Activated CD8-positive, alpha-beta memory T cell treated with anti-CD3 and anti-CD28 coated beads for 24 hours (primary cell): ENCODE measurements around the gene SHH.

Experiments used
- DNase-seq: peaks from one replicate; pipeline ENCODE4 v3.0.0-alpha.2; 2020

SHH gene

DNA sequence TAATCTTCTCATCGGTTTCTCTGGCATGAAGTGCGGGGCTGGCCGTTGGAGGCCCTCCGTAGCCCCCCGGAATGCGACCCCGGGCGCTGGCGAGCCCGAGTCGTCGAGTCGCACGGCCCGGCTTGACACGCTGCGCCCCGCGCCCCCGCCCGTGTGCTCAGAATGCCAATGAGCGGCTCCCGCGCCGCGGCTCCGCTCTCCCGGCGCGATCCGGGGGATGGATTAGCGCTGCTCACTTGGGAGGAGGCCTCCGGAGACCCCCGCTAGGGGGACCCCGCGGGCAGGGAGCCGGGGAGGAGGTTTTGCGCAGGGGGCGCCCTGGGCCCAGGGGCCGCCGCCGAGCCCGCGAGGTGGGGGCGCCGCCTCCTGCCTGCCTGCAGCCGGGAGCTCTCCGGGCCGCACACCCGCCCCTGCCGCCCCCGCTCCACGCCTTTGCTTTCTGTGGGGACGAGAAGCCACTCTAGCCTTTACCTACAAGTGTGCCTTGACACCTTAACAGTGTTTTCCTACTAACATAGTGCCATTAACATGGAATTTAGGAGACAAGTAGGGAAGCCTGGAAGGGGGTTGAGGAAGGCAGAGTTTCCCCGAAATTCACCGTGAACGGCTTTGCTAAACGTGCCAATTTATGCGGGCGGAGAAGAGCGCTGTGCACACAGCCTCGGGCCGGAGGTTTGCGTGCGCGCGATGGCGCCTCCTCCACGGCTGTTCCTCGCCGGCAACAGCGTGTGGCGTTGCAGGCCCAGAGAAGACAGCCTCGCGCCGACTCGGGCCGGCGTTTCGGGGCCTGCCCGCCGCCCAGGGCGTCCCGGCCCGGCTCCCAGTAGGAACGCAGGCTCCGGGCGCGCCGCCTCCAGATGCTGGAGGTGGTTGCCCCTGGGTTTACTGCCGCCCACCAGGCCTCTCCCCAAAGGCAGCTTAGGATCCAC lies 7.1 kb downstream of the SHH start:
- peak; percentile 83 for DNase-seq

GRCh38 chr7:155804431-155804831 lies 7.8 kb downstream of the SHH start:
- DNase-seq = no peak

DNA sequence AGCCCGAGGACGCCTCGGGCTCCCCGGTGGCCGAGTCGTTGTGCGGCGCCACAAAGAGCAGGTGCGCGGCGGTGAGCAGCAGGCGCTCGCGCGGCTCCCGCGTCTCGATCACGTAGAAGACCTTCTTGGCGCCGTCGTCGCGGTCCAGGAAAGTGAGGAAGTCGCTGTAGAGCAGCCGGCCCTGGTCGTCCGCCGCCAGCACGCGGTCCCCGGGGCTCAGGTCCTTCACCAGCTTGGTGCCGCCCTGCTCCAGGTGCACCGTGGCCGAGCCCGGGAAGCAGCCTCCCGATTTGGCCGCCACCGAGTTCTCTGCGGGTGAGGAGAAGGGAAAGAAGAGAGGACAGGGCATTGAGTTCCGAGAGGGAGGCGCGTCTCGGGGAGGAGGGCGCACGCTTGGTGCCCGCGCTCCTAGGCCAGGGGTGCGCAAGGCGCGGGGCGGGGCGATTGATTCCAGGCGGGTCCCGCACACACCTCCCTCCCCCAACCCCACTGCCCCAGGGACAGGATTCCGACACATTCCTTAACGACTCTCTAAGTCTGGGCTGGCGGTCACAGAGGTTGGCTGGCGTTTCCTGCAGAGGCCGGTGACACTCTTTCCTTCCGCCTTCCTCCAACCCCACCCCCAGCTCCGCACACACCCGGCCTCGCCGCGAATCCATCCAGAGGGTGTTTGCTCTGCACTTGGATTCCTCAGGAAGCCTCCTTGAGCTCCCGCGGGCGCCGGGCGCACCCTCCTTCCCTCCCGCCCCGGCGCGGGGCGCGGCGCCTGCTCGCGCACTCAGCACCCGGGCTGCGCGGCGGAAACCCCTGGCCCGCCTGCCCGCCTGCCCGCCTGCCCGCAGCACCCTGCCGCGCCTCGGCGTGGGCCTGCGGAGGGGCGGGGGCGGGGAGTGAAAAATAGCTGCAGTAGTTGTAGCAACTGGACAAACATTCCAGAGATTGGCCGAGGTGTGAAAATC lies 8.6 kb downstream of the SHH start:
- DNase-seq = no peak

GRCh38 chr7:155802906-155803417 lies 9.3 kb downstream of the SHH start:
- no peak for DNase-seq

- DNase-seq = no peak
Observed at GRCh38 chr7:155802291-155802690, 10.0 kb downstream of the SHH start.

DNA sequence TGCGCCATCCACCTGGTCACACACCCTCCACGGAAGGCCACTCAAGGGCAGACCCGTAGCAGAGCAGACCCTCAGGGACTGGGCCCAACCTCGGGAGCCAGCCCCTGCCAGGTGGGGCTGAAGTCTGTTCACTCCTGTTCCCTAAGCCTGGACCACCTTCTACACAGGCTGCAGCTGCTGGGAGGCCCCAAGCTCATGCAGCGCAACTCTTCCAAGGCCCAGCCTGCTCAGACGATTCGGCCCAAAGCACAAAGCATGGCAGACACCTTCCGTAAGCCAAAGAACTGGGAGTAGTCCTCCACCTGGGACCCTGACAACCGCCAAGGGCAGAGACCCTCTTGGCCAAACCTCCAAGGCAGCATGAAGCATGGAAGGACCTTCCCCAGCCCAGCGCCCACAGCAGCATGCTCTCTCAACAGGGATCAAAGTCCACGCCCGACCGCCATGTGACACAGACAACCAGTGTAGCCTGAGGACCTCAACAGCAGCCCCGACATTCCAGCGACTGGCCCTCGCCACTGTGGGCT lies 11.5 kb downstream of the SHH start:
- DNase-seq = no peak

DNA sequence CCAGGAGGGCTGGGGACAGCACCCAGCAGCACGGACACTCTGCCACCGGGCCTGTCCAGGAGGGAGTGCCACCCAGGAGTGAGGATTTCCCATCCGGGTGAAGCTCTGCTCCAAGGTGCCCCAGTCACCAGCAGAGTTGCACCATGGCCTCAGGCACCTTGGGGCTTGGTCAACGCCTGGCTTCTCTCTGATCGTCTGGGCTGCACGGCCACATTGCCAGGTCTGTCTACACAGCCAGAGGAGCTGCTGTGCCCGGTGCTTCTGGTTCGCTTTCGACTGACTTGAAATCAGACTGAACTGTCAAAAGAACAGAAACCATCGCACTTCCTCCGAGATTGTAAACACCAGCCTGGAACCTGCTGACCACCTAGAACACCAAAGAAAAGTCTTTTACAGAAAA lies 12.0 kb downstream of the SHH start:
- DNase-seq = no peak

- DNase-seq = no peak
Observed at GRCh38 chr7:155799514-155799913, 12.7 kb downstream of the SHH start.

- DNase-seq = no peak
Observed at GRCh38 chr7:155798673-155799439, 13.4 kb downstream of the SHH start.

GRCh38 chr7:155797262-155798250 lies 14.7 kb downstream of the SHH start:
- DNase-seq = no peak

GRCh38 chr7:155796381-155797261 lies 15.6 kb downstream of the SHH start:
- DNase-seq = peak; percentile 91

DNA sequence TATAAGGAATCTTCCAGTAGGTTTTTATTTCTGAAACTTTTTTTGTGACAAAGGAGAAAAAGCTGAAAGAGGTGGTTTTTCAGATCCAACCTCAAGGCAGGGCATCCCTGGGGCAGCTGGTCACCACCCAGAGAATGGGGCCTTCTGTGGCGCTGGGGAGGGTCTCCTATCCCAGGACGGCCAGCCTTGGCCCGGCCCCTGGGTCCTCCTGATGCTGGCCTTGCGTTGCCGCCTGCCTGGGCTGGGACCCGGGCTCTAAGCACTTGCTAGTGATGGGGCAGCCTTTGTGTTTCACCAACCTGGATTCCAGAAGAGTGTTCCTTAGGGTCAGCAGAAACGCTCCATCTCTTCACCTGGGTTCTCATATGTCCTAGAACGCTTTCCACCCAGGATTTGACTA lies 16.3 kb downstream of the SHH start:
- no peak for DNase-seq

DNA sequence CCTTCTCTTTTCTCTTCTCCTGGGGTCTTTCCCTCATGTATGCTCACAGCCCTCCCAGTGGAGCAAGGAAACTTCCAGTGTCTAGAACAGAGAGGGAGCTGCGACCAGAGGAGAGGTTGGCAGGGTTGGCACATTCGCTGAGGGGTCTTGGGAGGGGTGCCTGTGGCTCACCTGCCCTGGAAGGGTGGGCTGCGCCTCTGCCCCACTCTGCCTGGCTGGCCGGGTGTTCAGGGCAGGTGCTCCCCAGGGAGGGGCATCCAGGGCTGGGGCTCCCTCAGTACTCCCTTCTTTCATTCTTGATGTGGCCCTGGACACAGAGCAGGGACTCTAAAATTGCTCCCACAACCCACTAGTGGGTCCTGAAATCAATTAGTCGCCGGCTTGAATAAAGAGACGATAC lies 16.9 kb downstream of the SHH start:
- no peak for DNase-seq

- DNase-seq = no peak
Observed at GRCh38 chr7:155794196-155794595, 18.1 kb downstream of the SHH start.

DNA sequence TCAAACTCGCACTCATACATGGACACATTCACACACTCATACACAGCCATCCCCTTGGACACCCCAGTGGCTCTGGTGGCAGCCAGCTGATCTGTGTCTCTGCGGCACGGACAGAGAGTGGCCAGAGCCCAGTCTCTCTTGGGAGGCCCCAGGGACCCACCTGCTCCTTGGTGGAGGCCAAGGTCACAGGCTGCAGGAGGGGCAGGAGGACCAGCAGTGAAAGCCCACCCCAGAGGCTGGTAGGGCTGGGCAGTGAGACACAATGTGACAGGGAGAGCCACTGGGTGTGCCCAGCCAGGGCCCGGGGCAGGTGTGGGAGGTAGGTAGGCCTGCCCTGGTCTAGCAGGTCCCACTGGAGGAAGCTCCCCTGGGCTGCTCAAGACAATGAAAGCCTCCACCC lies 18.5 kb downstream of the SHH start:
- DNase-seq = no peak

GRCh38 chr7:155792999-155793560 lies 19.2 kb downstream of the SHH start:
- DNase-seq = no peak

- no peak for DNase-seq
Observed at GRCh38 chr7:155792315-155792960, 19.8 kb downstream of the SHH start.

DNA sequence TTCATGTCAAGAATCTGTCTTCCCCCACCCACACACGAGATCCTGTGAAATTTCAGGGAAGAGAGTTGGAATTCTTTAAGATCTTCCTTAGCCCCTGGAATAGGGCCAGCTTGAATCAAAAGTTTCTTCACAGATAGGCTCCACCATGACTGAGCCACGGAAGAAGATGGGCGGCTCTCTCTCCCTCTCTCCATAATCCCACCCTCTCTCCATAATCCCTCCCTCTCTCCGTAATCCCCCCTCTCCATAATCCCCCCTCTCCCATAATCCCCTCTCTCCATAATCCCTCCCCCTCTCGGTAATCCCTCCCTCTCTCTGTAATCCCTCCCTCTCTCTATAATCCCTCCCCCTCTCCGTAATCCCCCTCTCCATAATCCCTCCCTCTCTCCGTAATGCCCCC lies 20.4 kb downstream of the SHH start:
- DNase-seq = no peak

DNA sequence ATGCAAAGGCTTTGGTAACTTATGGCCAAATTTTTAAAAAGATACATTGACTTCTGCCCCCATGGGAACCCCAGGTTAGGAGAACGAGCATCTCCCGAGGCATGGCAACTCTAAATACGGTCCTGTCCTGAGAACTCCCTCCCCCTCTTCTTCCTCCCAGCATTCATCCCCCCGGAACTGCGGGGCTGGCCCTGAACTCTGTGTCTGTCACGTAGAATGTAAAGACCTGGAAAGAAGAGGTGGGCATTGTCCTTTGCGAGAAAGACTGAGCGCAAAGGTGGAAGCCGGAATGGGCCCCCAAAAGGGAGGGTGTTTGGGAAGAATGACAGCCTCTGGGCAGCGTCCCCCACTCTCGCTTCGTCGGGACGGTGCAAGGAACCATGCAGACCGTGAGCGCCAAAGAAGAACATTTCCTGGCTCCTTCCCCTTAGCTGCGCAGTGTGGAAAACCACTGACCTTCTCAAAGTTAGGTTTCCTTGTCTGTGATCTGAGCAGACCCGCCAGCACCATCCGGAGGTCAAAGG lies 21.0 kb downstream of the SHH start:
- no peak for DNase-seq
